Measurements from ENCODE around the gene SVOPL. TPM values are rescaled to one million over a fixed set of nuclear protein-coding genes. Genes with fewer than 3 reads are reported as not detected.

The SVOPL gene
- polyA plus RNA-seq, 1 of the 3 experiments (the other 2 are of a cell fraction) = not detected

DNA sequence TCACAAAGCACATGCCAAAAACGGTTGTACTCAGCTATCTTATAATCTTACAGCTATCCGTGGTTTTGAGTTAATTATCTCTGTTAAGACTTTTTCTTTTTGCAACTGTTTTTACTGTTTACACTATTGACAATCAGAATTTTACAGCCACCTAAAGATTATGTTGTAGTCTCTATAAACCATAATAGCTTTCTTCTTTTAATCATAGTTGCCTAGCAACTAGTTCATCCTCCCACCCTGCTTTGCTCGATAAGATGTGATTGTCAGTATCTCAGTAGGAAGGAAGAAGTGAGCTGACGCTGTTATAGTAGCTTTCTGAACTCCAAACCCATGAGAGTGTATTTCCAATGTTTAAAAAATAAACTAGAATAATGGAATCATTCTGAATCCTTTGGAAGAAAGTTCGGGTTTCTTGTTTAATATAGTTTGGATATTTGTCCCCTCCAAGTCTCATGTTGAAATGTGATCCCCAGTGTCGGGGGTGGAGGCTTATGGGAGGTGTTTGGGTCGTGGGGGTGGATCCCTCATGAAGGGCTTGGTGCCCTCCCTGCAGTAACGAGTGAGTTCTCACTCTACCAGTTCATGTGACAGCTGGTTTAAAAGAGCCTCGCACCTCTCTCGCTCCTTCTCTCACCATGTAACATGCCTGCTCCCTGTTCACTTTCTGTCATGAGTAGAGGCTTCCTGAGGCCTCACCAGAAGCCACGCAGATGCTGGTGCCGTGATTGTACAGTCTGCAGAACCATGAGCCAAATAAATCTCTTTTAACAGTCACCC lies 68.1 kb downstream of the SVOPL start (continued):
- TF ChIP-seq, protein P1, sequence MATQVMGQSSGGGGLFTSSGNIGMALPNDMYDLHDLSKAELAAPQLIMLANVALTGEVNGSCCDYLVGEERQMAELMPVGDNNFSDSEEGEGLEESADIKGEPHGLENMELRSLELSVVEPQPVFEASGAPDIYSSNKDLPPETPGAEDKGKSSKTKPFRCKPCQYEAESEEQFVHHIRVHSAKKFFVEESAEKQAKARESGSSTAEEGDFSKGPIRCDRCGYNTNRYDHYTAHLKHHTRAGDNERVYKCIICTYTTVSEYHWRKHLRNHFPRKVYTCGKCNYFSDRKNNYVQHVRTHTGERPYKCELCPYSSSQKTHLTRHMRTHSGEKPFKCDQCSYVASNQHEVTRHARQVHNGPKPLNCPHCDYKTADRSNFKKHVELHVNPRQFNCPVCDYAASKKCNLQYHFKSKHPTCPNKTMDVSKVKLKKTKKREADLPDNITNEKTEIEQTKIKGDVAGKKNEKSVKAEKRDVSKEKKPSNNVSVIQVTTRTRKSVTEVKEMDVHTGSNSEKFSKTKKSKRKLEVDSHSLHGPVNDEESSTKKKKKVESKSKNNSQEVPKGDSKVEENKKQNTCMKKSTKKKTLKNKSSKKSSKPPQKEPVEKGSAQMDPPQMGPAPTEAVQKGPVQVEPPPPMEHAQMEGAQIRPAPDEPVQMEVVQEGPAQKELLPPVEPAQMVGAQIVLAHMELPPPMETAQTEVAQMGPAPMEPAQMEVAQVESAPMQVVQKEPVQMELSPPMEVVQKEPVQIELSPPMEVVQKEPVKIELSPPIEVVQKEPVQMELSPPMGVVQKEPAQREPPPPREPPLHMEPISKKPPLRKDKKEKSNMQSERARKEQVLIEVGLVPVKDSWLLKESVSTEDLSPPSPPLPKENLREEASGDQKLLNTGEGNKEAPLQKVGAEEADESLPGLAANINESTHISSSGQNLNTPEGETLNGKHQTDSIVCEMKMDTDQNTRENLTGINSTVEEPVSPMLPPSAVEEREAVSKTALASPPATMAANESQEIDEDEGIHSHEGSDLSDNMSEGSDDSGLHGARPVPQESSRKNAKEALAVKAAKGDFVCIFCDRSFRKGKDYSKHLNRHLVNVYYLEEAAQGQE (IDR thresholded peaks at IDR 0.05; ENCODE audit: low read depth, low read length) = no peak

DNA sequence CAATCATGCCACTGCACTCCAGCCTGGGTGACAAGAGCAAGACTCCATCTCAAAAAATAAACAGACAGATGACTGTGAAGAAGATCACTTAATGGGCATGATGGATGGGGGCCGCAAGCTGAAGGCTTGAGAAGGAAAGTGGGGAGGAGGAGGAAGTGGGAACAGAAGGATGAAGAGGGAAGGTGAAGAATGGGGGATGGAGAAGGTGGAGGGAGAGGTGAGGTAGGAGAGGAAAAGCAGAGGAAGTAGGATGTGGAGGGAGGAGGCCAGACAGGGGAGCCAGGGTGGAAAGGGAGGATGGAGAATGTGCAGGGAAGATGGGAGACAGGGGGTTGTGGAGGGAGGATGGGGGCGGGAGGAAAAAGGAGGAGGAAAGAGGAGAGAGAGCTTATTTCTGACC lies 68.8 kb downstream of the SVOPL start:
- no peak for DNase-seq
- H3K4me3 ChIP-seq (ENCODE audit: low read depth in 2 of 2, low read length in 1 of 2) = no peak overlapping the region
- H4K20me1 ChIP-seq (ENCODE audit: insufficient read depth) = no peaks in the 10 kb centered on the region
- ChIA-PET POLR2A (no interaction called here), CTCF (interaction anchor here (0.8 to 1.3 kb wide), 3 partner anchors 10 to 18 kb away, joined by 3 read pairs; no protein-coding TSS in a partner anchor)
- no peak overlapping the region for H2AFZ ChIP-seq (ENCODE audit: low read depth)
- no peaks in the 10 kb centered on the region for H3K4me1 ChIP-seq (ENCODE audit: control insufficient read depth in 1 of 2, insufficient read depth in 2 of 2, low read depth in 1 of 2, low read length in 1 of 2)
- no peak overlapping the region for H3K9ac ChIP-seq
- H3F3A ChIP-seq (replicated peaks; ENCODE audit: insufficient read depth) = no peaks in the 10 kb centered on the region
- no peaks in the 10 kb centered on the region for H3K79me2 ChIP-seq (ENCODE audit: insufficient read depth)
- TF ChIP-seq, protein P2, sequence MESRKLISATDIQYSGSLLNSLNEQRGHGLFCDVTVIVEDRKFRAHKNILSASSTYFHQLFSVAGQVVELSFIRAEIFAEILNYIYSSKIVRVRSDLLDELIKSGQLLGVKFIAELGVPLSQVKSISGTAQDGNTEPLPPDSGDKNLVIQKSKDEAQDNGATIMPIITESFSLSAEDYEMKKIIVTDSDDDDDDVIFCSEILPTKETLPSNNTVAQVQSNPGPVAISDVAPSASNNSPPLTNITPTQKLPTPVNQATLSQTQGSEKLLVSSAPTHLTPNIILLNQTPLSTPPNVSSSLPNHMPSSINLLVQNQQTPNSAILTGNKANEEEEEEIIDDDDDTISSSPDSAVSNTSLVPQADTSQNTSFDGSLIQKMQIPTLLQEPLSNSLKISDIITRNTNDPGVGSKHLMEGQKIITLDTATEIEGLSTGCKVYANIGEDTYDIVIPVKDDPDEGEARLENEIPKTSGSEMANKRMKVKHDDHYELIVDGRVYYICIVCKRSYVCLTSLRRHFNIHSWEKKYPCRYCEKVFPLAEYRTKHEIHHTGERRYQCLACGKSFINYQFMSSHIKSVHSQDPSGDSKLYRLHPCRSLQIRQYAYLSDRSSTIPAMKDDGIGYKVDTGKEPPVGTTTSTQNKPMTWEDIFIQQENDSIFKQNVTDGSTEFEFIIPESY (IDR thresholded peaks at IDR 0.05; ENCODE audit: borderline replicate concordance, low read depth) = no peak
- no peaks in the 10 kb centered on the region for H3K9me3 ChIP-seq
- H3K27me3 ChIP-seq (ENCODE audit: insufficient read depth) = no peaks in the 10 kb centered on the region
- WGBS (ENCODE audit: low lambda C conversion rate) = 33% methylated on average over 2 of the region's 2 CpGs
- H3K36me3 ChIP-seq (replicated peaks in 1 of 2; ENCODE audit: control insufficient read depth in 1 of 2, insufficient read depth in 2 of 2, low read length in 1 of 2) = no peaks in the 10 kb centered on the region
- no peak overlapping the region for H3K4me2 ChIP-seq
- no peak overlapping the region for H3K27ac ChIP-seq (ENCODE audit: low read depth in 2 of 2, low read length in 1 of 2)
- no peaks in the 10 kb centered on the region for H3K9me2 ChIP-seq

DNA sequence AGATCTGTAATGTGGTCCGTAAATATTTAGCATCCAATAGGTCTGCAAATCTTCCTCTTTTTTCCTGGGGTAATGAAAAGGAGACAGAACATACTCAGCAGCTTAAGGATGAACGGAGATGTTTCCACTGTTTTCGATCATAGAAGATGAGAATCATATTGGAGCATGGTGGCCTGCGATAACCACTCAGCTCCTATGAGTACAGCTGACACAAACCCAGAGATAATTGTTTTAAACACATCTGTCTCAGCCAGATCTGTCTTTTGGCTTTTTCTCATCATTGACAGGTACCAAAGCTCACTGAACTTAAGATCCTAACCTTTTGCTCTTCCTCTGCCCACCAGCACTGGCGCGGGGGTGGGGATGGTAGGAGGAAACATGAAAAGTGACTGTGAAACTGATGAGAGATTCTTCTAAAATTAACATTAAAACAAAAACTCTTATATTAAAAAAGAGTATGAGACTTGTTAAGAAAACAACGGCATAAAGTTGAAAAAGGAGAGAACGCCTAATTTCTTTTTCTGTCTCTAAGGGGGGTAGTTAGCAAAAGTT lies 71.0 kb downstream of the SVOPL start:
- CTCF ChIA-PET = interaction anchor here (1.6 kb wide), 1 partner anchor 13 kb away, joined by 3 read pairs; no protein-coding TSS in a partner anchor
- no peaks in the 10 kb centered on the region for H3K4me1 ChIP-seq (ENCODE audit: control insufficient read depth in 1 of 2, insufficient read depth in 2 of 2, low read depth in 1 of 2, low read length in 1 of 2)
- H3K4me3 ChIP-seq (ENCODE audit: low read depth in 2 of 2, low read length in 1 of 2) = no peak overlapping the region
- POLR2A ChIA-PET = no interaction called here
- DNase-seq = no peak
- H3K79me2 ChIP-seq (ENCODE audit: insufficient read depth) = no peaks in the 10 kb centered on the region
- 56% methylated on average over 8 of the region's 8 CpGs for WGBS (ENCODE audit: low lambda C conversion rate)
- H3K9me3 ChIP-seq = no peaks in the 10 kb centered on the region
- H3K9ac ChIP-seq = no peak overlapping the region
- no peak overlapping the region for H2AFZ ChIP-seq (ENCODE audit: low read depth)
- no peaks in the 10 kb centered on the region for H3K27me3 ChIP-seq (ENCODE audit: insufficient read depth)
- no peaks in the 10 kb centered on the region for H3K36me3 ChIP-seq (replicated peaks in 1 of 2; ENCODE audit: control insufficient read depth in 1 of 2, insufficient read depth in 2 of 2, low read length in 1 of 2)
- no peaks in the 10 kb centered on the region for H3F3A ChIP-seq (replicated peaks; ENCODE audit: insufficient read depth)
- no peaks in the 10 kb centered on the region for H4K20me1 ChIP-seq (ENCODE audit: insufficient read depth)
- no peaks in the 10 kb centered on the region for H3K9me2 ChIP-seq
- H3K4me2 ChIP-seq = no peak overlapping the region
- no peak overlapping the region for H3K27ac ChIP-seq (ENCODE audit: low read depth in 2 of 2, low read length in 1 of 2)
- TF ChIP-seq YY1 (IDR thresholded peaks at IDR 0.05; ENCODE audit: low read depth) (no peak), RXRA (IDR thresholded peaks at IDR 0.05; ENCODE audit: borderline replicate concordance, low read depth) (no peak), RAD21 (IDR thresholded peaks at IDR 0.05; ENCODE audit: low read length) (no peak), SIN3A (IDR thresholded peaks at IDR 0.05; ENCODE audit: borderline replicate concordance, low read depth, low read length) (no peak), TEAD4 (IDR thresholded peaks at IDR 0.05; ENCODE audit: borderline replicate concordance, insufficient read depth) (no peak), RFX5 (IDR thresholded peaks at IDR 0.05; ENCODE audit: low read length) (no peak), RCOR1 (IDR thresholded peaks at IDR 0.05; ENCODE audit: low read length) (no peak), JUND (IDR thresholded peaks at IDR 0.05) (no peak), TAF1 (IDR thresholded peaks at IDR 0.05; ENCODE audit: borderline replicate concordance, low read depth, low read length) (no peak), EP300 (IDR thresholded peaks at IDR 0.05; ENCODE audit: borderline replicate concordance in 1 of 2, low read depth in 1 of 2, low read length in 1 of 2) (no peak)
- TF ChIP-seq, protein P3, sequence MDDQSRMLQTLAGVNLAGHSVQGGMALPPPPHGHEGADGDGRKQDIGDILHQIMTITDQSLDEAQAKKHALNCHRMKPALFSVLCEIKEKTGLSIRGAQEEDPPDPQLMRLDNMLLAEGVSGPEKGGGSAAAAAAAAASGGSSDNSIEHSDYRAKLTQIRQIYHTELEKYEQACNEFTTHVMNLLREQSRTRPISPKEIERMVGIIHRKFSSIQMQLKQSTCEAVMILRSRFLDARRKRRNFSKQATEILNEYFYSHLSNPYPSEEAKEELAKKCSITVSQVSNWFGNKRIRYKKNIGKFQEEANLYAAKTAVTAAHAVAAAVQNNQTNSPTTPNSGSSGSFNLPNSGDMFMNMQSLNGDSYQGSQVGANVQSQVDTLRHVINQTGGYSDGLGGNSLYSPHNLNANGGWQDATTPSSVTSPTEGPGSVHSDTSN (IDR thresholded peaks at IDR 0.05) = no peak
- TF ChIP-seq, protein P1 (IDR thresholded peaks at IDR 0.05; ENCODE audit: low read depth, low read length) = no peak
